SK-N-MC (cell line): ENCODE results near the gene RAB35.

ENCODE experiments used
- DNase-seq: peaks from one replicate; pipeline ENCODE4 v3.0.0-alpha.2; 2011; ENCODE audit warnings: low read depth, low spot score
- H3K27ac ChIP-seq: fragments of 200-600 bp; sonication (generic); 2 replicates; pipeline ENCODE4 v1.5.1; 2016; ENCODE audit warnings: mixed run types
- H3K36me3 ChIP-seq: fragments of 200-600 bp; sonication (generic); 2 replicates; pipeline ENCODE4 v1.6.1; 2017; ENCODE audit warnings: antibody characterized with exemption, low read length, mixed read lengths; ENCODE audit not compliant: insufficient read depth
- H3K4me3 ChIP-seq: fragments of 200-600 bp; sonication (generic); 2 replicates; pipeline ENCODE4 v1.5.1; 2016
- H3K9ac ChIP-seq: fragments of 200-600 bp; sonication (generic); 2 replicates; pipeline ENCODE4 v1.8.0; 2017; ENCODE audit warnings: mixed run types, mixed read lengths; ENCODE audit not compliant: insufficient read length
- H3K9me3 ChIP-seq: fragments of 200-600 bp; sonication (generic); 2 replicates; pipeline ENCODE4 v1.6.1; 2017; ENCODE audit warnings: low read depth, mild to moderate bottlenecking, antibody characterized with exemption, low read length, moderate library complexity, mixed read lengths
- EZH2 ChIP-seq: fragments of 200-600 bp; sonication (generic); IDR thresholded peaks from one replicate; pipeline ENCODE4 v1.6.1; 2017; ENCODE audit warnings: antibody characterized with exemption
- FOXP2 ChIP-seq: optimal IDR thresholded peaks from 2 replicates; pipeline ENCODE3; 2011; ENCODE audit warnings: mild to moderate bottlenecking, moderate library complexity; ENCODE audit not compliant: insufficient read depth; ENCODE audit errors: extremely low read length, control extremely low read depth
- POLR2AphosphoS5 ChIP-seq: IDR thresholded peaks from 2 replicates; pipeline ENCODE4 v1.6.1; 2012; ENCODE audit warnings: mild to moderate bottlenecking, low read depth, low read length, borderline replicate concordance

RAB35 gene

GRCh38 chr12:120095331-120095730, 21.2 kb downstream of the RAB35 start:
- Histone ChIP-seq H3K4me3 (no peak overlapping the region), H3K9me3 (no peaks in the 10 kb centered on the region), H3K9ac (no peak overlapping the region), H3K36me3 (peaks cover 10% of the 10 kb centered on the region; the same call in 1 of the 2 replicates), H3K27ac (no peak overlapping the region)
- DNase-seq: no peak
- TF ChIP-seq EZH2: no peak
- TF ChIP-seq FOXP2: no peak
- no peak for TF ChIP-seq POLR2AphosphoS5

DNA sequence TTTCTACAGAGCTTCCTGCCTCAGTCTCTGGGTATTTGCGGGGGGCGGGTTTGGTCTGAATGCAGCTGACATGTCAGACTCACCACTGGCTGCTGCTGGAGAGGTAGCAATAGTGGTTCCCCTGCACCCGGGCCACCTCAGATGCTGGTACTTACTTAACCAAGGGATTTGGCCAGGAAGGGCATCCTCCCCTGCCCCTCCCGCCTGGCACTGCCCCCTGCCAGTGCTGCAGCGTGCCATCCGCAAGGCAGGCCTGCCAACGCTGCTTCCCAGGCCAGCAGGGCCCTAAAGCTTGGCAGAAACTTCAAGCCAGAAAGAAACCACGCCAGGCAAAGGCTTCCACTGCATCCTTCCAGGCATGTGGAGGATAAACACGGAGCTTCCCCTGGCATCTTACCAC, 22.1 kb downstream of the RAB35 start:
- H3K27ac ChIP-seq: peak overlapping the region; percentile 25; the same call in 1 of the 2 replicates
- TF ChIP-seq FOXP2 (no peak), POLR2AphosphoS5 (no peak), EZH2 (no peak)
- peaks cover 10% of the 10 kb centered on the region; the same call in 1 of the 2 replicates for H3K36me3 ChIP-seq
- H3K4me3 ChIP-seq: no peak overlapping the region
- DNase-seq: no peak
- no peak overlapping the region for H3K9ac ChIP-seq
- no peaks in the 10 kb centered on the region for H3K9me3 ChIP-seq

GRCh38 chr12:120093592-120094355, 22.8 kb downstream of the RAB35 start:
- DNase-seq: no peak
- Histone ChIP-seq H3K9ac (no peak overlapping the region), H3K36me3 (peaks cover 10% of the 10 kb centered on the region; the same call in 1 of the 2 replicates)

GRCh38 chr12:120093336-120093591, 23.3 kb downstream of the RAB35 start:
- H3K9me3 ChIP-seq: no peaks in the 10 kb centered on the region
- H3K9ac ChIP-seq: no peak overlapping the region
- peaks cover 7% of the 10 kb centered on the region; the same call in 1 of the 2 replicates for H3K36me3 ChIP-seq
- H3K27ac ChIP-seq: no peak overlapping the region
- no peak overlapping the region for H3K4me3 ChIP-seq
- no peak for DNase-seq
- TF ChIP-seq FOXP2: no peak
- no peak for TF ChIP-seq POLR2AphosphoS5
- TF ChIP-seq EZH2: no peak

More at GRCh38 chr12:120093592-120094355, 22.8 kb downstream of the RAB35 start:
- no peaks in the 10 kb centered on the region for H3K9me3 ChIP-seq
- no peak overlapping the region for H3K27ac ChIP-seq
- TF ChIP-seq FOXP2 (no peak), EZH2 (no peak), POLR2AphosphoS5 (no peak)
- H3K4me3 ChIP-seq: no peak overlapping the region

DNA sequence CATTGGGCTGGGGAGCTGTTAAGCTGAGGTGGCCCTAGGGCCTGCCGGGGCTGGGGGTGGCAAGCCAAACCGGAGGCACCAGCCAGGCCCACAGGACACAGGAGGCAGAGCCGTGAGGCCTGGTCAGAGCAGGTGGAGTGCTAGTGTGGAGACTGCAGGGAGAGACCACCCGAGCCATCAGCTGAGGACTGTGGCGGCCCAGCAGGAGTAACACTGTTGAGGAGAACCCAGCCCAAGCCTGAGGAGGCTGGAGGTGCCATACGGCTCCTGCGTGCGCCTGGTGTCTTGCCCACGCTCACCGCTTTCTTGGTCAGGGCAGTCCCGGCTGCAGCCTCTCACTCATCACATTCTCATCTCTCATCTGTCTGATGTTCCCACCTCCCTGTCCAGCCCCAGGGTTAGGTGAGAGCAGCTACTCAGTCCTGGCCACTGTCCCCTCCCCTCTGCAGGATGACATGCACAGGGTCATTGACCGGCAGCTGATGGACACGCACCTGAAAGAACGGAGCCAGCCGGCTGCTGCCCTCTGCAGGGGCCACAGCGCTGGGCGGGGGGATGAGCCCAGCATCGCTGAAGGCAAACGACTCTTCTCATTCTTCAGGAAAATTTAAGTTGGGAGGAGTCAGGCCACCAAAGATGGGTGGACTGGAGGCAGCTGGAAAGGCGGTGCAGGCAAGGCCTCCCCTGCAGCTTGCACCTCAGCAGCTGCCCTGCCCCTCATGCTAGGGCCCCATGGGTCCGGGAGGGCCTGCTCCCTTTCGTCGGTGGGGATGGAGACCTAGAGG, 23.8 kb downstream of the RAB35 start:
- Histone ChIP-seq H3K36me3 (peaks cover 4% of the 10 kb centered on the region; the same call in 1 of the 2 replicates), H3K9ac (no peak overlapping the region), H3K4me3 (no peak overlapping the region), H3K9me3 (no peaks in the 10 kb centered on the region), H3K27ac (no peak overlapping the region)
- no peak for DNase-seq
- no peak for TF ChIP-seq EZH2
- no peak for TF ChIP-seq FOXP2
- no peak for TF ChIP-seq POLR2AphosphoS5

DNA sequence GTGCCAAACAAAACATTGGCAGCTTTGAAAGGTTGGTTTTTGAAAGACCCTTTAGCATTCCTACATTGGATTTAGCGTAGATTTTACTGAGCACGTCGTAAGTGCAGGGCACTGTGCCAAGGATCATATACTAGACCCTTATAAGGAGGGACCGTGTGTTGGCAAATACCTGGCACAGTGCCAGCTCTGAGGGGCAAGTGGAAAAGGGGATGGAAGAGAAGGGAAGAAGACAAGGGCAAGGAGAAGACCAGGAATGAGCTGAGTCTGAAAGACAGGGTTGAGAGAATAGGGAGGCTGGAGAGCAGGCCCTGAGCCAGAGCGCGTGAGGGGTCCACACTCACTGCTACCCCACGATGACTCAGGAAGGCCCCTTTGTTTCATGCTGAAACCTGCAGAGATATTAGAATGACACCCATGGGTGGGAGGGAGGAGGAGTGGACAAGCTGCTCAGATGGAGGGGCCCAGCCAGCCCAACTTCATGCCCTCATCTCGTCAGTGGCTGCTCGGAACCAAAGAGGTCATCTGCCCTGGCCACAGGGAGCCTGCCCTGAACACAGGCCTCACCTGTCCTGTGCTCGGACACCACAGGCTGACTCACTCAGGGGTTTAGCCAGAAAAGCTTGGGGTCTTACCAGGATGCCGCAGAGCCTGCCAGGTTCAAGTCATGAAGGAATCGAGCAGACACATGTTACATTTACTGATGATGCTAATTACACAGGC, 25.0 kb downstream of the RAB35 start:
- Histone ChIP-seq H3K36me3 (peaks cover 4% of the 10 kb centered on the region; the same call in 1 of the 2 replicates), H3K4me3 (no peak overlapping the region), H3K9ac (no peak overlapping the region), H3K9me3 (no peaks in the 10 kb centered on the region), H3K27ac (no peak overlapping the region)
- no peak for TF ChIP-seq EZH2
- TF ChIP-seq POLR2AphosphoS5: no peak
- no peak for TF ChIP-seq FOXP2
- DNase-seq: no peak

GRCh38 chr12:120090626-120091295, 25.8 kb downstream of the RAB35 start:
- no peak for DNase-seq
- H3K9ac ChIP-seq: no peak overlapping the region
- H3K36me3 ChIP-seq: no peaks in the 10 kb centered on the region
- TF ChIP-seq FOXP2 (no peak), POLR2AphosphoS5 (no peak)
- no peak overlapping the region for H3K27ac ChIP-seq
- H3K9me3 ChIP-seq: no peaks in the 10 kb centered on the region
- no peak overlapping the region for H3K4me3 ChIP-seq

GRCh38 chr12:120090206-120090605, 26.3 kb downstream of the RAB35 start:
- TF ChIP-seq FOXP2: no peak
- TF ChIP-seq POLR2AphosphoS5: no peak
- no peak for TF ChIP-seq EZH2
- Histone ChIP-seq H3K4me3 (no peak overlapping the region), H3K9ac (no peak overlapping the region), H3K36me3 (no peaks in the 10 kb centered on the region), H3K27ac (no peak overlapping the region), H3K9me3 (no peaks in the 10 kb centered on the region)
- DNase-seq: peak; percentile 14
